Activated CD4-positive, alpha-beta T cell treated with anti-CD3 and anti-CD28 coated beads, Interleukin-2, amount 50 U/mL, for 16 hours (primary cell): ENCODE data around the gene MYO5B.

Source experiments
- DNase-seq: peaks from one replicate; pipeline ENCODE4 v3.0.0-alpha.2; 2020

MYO5B gene

DNA sequence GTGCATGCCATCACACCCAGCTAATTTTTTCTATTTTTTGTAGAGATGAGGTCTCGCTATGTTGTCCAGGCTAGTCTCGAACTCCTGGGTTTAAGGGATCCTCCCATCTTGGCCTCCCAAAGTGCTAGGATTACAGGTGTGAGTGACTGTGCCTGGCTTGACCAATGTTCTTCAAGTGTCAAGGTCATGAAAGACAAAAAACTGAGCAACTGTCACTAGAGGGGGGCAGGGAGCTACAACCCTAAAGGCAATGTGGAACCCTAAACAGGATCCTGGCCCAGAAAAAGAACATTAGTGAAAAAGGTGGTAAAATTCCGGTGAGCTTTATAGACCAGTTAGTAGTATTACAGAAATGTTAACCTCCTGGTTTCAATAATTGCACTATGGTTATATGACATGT is 7.3 kb downstream of the MYO5B start:
- DNase-seq: no peak

DNA sequence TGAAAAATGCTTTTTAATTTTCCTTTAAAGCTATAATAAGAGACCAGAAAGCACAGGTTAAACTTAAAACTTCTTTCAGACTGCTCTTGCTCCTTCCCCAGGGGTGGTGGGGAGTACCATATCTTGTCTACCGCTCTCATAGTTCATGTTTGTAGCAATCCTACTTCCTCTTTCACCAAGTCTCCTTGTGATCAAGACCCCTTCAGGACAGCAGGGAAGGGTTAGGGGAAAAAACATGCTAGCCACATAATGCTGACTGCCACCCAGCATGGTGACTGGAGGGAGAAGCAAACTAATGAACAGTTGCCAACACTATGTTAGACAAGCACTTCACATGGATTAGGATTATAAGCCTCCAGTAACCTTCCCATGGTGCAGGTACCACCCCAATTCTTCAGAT is 8.6 kb downstream of the MYO5B start:
- no peak for DNase-seq

DNA sequence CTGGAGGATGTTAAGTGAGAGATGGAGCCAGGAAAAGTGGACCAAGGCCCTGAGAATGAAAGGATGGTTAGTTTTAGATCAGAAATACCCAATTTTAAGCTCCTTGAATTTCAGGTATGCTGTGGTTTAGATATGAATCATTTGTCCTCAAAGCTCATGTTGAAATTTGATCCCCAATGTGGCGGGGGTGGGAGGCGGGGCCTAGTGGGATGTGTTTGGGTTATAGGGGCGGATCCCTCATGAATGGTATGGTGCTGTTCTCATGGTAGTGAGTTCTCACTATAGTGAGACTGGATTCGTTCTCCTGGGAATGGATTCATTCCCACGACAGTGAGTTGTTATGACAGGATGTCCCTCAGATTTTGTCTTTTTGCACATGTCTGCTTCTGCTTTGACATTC is 11.4 kb downstream of the MYO5B start:
- DNase-seq: no peak

DNA sequence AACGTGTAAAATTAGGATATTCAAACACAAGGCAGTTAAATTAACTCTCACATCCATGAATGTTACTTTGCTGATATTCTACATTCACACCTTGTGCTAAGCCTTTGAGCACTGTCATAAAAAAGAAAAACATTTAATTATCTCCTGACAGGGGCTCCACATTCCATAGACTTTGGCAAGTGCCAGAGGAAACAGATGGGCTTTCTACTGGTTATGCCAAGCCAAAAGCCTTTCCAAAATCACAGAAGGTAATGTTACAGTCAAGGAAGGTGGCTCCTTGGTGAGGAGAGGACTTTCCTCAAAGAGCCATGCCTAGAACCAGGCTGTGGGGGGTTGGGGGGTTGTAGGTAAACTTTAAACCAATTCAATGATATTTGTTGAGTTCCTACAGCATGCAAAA is 12.4 kb downstream of the MYO5B start:
- DNase-seq: no peak

DNA sequence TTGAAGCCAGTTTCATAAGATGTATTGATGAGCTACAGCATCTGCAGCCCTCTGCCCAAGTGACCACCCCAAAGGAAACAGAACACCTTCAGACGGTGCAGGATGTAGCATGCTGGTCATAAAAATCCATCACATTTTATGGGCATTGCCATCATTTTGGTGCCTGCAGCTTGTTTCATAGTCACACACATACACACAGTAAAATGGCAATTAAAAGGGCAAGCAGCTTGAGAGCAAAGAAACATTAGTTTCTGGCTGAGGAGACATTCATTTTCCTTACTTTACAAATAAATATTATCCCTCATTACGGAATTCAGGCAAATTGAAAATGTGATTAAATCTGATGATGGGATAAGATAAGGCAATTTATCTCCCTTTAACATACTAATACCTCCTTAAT is 13.4 kb downstream of the MYO5B start:
- DNase-seq: no peak

DNA sequence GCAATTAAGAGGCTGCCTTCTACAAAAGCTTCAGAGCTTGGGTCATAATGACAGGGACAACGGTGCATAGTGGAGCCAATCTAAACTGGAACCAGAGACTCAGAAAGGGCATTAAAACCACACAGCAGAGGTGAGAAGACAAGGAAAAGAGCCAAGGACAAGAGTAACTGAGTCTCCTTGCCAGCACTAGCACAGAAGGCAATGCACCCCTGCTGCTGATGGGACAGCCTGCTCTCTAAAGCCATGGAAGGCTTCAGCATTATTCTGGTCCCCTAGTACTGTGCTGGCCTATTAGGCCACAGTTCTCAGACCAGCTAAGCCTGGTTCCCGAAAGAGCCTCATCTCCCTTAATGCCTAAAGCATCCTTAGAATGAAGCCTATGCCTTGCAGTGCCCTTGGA is 15.5 kb downstream of the MYO5B start:
- no peak for DNase-seq

DNA sequence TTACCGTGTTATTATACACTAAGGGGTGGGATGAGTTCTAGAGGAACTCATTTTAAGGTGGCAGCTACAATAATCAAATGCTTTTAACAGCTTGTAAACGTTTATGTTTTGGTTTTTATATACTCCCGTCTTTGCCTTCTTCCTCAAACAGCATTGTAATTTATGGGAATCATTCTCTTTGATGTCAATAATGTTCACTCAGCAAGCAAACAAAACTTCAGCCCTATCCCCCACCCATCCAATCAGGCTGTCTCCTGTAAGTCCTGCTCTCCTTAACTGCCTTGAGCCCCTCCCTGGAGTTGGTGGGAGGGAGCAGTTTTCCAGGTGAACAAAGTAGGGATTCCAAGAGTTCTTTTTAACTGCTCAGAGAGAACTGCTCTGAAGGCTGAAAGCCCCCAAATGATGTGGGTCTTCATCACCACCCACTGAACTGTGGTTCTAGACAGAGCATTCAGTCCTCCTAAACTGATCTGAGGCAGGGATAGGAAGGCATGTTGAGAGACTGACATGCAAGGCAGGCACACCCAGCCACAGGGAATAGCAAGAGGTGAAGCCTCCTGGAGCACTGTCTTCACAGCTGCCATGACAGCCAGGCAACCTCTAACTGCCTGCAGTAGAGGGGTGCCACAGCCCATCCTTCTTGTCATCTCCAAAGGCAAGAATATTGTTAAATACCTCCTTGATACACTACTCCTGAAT is 17.5 kb downstream of the MYO5B start:
- DNase-seq: no peak

DNA sequence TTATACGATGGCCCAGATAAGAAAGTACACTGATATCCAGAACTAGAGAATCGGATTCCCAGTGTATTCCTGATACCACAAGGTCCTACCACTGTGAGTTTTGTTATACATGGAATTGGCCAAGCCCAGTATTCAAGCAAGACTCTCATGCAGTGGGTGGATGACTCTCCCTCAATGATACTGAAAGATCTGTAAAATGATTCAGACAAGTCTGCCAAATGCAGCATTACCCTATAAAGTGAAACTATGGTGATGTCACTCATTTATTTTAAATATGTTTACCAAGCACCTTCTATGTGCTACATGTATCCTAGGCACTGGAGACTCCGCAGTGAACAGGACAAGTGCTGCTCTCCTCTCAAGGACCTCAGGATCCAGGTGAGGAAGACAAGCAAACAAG is 22.6 kb downstream of the MYO5B start:
- no peak for DNase-seq

DNA sequence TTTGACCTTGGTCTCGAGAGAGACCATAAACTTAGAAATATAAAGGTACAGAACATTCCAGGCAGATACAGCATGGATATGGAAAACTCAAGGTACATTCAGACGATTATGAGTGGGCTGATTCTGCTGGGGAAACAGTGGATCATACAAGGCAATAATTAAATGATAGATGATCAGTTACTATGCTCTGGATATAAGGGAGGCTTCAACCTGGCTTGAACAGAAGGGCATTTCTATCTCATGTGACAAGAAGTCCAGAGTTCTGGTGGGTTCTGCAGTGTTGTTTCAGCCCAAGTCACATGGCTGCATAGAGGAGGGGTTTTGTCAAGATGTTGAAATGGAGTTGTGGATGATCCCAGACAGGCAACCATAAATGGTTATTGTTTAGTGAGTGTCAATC is 23.5 kb downstream of the MYO5B start:
- DNase-seq: no peak

DNA sequence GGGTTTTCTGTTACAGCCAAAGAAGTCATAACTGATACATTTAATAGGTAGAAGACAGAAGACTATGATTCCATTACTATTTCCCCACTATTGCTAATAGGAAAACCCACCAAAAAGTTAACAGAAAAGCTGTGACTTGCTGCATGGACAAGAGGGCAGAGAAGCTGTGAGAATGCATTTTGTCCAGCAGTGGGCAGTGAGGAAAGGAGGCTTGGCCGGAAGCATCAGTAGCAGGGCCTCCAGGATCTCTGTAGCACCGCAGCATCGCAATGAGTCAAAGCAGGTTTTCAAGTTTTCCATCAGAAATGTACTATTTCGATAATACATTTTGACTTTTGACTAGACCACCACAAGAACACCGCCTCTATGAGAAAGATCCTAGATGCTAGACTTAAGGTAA is 24.9 kb downstream of the MYO5B start:
- DNase-seq: no peak

DNA sequence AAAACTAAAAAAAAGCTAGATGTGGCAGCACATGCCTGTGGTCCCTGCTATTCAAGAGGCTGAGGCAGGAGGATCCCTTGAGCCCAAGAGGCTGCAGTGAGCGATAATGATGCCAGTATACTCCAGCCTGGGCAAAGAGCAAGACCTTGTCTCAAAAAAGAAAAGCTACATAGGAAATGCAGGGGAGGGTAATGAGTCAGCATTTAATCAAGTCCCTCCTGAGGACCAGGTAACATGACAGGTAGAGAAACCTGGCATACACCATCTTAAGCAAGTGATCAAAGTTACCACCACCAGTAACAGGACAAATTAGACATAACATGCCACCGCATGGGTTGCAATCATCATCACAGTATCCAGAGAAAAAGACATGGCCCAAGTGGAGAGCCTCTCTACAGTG is 25.8 kb downstream of the MYO5B start:
- DNase-seq: no peak

DNA sequence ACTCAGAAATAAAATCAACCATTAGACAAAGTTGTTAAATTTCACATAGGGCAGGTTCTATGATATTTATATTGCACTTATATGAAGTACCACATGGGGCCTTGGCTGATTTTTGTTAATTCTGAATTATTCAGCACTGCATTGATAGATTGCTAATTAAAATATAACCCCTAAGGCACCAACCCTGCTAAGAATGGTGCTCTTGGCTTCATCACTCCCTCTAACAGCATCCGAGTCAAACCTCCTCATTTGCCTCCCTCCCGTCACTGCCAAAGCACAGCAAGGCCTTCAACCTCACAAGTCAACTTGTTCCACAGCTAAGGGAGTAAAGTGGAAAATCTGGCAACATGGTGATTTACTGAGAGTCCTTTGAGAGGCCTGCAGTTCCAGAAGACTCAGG is 27.0 kb downstream of the MYO5B start:
- no peak for DNase-seq

DNA sequence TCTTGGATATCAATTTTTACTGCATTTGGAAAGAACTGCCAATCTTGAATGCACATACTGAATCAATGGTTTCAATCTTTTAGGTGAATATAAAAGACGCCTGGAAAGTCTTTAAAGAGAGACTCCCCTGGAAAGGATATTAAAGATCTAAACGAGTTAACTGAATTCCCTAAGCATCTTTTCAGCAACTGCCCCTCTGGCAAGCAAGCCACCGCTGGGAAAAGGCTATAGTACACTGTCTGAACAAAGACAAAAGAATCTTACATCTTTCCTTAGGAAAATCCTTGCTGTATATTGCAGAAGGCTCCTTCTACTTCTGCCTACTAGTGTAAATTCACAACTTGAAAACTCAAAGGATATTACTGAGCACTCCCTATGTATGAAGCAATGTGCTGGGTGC is 28.0 kb downstream of the MYO5B start:
- DNase-seq: no peak

DNA sequence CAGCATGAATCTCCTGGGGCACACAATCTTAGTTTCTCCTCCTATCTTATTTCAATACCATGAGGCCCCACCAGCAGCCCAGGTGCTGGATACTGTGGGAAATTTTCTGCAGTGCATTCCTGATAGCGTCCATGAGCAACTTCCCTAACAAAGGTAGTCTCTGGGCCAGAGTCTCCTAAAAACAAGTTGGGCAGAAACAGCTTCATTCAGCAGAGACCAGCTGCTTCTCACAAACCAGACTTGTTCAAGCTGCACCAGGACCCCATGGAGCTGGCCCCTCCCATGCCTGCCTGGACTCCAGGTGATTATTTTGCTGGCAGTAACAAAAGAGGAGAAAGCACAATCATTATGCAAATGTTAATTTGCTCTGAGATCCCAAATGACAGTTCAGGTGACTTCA is 31.4 kb downstream of the MYO5B start:
- no peak for DNase-seq

DNA sequence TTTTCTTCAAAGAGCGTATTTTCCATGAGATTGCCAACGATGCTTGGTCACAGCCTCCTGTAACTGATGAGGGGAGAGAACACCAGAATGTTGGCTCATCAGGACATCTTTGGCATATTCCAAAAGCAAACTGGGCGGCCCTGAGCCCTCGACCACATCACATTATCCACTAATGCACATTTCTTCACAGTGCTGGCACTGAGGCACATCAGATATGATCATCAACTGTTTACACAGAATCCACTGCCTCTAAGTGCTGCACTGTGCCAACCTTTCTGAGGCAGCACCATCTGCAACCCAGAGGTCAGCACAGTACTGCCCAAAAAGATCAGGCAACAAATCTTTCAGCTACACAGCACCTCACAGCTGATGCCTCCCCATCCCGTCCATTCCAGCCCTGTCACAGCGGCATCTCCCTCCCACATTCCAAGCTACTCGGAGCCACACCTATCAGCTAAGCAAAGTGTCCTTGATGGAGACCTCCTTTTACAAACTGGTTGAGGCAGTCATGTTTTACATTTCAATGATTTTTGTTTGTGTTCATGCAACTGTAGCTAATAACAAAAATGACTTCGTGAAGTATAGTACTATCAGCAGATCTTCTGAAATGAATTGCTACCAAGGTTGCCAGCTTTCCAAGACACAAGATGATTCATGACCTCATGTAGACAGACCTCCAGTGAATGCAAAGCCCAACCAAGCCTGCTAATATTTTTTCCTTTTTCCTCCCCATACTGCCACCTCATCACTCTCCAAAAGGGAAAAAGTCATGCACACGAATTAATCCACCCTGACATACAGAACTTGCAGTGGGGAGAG is 32.3 kb downstream of the MYO5B start:
- no peak for DNase-seq

DNA sequence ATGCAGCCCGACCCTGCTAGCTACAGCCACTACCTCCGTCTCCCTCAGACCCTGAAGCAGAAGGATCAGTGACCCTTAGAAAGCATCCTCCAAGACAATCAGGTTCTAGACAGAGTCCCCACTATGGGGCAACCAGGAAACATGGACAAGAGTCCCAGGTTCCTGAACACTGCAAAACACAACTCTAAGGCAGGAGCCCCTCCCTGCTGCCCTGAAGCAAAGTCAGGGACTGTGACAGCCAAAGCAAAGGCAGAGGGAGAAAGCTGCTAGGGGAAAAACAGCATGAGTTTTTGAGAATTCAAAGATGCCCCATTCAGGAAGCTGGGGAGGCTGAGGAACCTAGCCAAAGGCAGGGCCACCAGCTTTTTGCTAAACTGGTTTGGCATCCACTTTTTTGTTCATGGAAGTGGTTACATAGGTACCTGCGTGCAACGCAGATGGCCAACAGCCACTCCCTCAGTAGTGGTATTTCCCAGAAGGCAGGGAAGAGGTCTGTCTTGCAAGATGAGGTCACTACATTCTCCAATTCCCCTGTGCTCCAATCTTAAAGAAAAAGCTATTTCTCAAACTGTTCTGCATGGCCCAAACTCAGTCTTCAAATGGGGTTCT is 33.2 kb downstream of the MYO5B start:
- no peak for DNase-seq

DNA sequence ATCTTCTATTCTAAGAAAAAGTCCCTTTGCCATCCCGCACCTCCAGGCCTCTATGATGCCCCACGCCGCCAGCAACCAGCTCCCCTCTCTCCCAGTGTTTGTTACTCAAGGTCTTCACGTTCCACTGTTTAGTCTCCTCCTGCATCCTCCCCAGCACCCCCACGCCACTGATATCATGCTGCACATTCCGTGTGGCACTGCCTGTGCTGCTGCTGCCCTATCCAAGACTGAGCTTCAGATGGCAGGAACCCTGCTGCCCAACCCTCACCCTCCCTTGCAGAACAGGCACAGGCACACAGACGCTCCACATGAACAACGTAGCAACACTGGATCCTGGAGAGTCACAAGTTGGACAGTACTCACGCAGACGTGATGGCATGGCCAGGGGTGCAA is 35.3 kb downstream of the MYO5B start:
- no peak for DNase-seq

DNA sequence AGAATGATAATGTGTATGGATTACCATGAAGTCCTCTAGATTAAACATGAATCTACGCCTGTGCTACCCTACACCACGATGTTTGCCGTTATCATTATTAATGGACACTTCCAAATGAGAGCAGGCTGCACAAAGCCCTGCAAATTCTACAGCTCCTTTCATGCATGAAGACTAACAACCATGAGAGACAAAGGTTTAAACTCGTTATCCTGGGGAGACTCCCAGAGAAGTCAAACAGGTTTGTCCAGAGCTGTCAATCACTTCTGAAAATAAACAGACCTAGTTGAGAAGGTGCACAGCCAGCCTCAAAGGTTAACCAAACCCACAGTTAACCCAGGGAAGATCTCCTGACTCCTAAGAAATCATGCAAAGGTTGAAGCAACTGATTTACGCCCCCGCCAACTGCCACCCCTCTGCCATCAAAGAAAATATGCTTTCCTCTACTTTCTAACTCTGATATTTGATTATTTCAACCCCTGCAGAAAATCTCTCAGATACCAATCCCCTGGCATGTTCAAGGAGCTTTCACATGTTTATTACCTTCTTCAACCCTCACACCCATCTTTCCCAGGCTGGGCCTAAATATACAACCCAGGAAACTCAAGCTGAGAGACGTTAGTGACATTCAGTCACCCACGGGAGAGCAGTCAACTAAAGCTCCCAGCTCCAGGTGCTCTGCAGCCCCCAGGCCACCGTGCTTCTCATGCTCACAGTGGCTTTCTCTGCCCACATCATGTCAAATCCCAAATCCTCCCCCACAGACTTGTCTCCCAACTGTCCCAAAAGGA is 35.9 kb downstream of the MYO5B start:
- no peak for DNase-seq

DNA sequence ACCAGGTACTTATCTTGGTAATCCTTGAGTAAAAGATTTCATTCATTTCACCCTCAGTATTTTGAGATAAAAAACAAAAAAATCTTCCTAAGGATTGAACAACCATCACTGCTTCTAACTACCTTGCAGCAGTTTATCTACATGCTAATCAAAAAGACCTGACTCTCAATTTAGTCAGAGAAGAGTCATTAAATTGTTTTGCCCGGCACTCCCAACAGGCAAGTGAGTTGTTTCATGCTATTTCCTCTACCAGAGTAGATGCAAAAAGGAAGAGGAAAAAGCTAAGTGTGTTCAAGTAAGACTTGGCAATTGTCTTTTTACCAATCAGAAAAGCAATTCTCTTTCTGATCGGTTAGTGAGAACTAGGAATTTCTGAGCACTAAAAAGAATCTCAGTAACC is 39.5 kb downstream of the MYO5B start:
- no peak for DNase-seq

DNA sequence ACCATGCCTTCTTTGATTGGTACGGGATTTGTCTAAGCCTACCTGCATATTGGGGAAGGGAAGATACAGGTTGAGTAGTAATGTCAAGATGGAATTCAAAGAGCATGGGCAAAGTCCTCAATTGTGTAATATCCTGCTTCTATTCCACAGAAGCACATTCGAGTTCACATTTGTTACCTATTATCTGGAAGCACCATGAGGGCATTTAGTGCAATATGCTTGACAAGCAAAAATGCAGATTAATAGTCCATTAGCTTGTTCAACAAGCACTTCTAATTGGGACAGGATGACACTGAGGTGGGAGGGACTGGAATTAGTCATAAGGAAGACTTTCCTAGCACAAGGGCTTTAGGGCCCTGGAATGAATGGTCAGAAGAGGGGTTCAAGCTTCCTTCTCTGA is 40.5 kb downstream of the MYO5B start:
- DNase-seq: no peak

DNA sequence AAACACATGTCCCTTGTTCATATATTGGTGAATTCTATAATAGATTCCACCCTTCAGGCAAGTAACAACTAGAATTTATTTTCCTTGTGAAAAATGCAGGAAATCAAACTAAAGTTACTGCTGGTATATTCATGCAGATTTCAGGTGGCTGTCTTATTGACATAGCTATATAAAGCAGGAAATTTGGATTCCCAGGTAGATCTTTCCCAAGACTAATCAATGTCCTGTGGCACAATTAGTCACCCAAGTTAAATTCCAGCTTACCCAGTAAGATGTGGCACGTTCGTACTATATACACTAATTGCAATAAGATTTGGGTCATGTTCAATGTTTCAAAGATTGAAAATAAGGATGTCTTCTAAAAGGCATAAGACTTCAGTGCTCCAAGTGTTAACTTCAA is 42.0 kb downstream of the MYO5B start:
- DNase-seq: no peak

DNA sequence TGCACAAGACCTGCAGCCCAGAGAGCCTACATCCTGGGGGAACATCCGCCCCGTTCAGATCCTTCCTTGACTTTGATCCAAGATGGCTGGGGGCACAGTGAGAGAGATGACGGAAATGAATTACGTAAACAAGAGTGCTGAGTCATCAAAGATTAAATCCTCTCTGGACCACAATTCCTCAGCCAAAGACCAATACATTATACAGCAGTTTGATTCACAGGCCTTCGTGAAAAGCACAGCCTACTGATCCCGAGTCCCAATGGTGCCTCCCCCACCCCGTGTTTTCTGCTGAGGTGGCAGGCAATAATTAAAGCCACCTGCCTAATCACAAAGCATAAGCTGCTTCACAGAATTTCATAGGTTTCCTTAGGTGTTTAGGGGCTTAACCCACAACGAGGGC is 43.0 kb downstream of the MYO5B start:
- no peak for DNase-seq

DNA sequence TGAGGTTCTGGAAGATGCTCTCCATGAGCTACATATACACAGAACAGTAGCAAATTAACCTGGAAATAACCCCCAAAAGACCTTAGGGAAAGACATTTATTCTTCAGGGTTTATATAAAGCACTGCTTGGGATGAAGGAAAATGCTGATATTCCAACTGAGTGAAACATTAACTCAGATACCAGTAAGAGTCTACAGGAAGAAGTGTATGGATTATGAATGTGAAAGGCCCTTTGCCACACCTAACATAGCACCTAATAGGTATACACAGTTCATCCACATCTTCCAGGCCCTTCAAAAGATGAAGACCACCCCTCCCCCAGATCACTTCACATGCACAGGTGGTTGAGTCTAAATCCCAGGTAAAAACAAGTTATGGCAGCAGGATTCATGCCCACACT is 50.4 kb downstream of the MYO5B start:
- no peak for DNase-seq

DNA sequence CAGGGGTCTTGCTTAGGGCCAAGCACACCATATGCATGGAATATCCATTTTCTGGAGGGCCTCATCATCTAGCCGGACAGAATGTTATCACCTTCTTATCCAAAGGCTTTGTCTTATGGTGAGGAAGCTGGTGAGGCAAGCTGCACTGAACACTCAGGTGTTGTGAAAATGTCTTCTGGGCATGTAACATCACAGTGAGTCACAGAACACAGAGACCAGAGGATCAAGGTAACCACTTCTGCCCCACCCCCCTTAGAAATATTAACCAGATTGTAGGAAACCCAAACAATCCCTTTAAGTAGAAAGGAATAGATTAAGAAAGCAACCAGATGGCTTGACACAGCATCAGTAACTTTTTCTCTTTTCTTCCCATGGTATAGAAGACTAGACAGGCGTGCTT is 51.1 kb downstream of the MYO5B start:
- DNase-seq: no peak
